ENCODE results near the gene ACSF3. TPM values are rescaled to one million over a fixed set of nuclear protein-coding genes. Genes with fewer than 3 reads are reported as not detected.

The ACSF3 gene
- polyA plus RNA-seq, result 10 to 100 TPM; 15.3 to 24.3 (median 18.0) TPM

DNA sequence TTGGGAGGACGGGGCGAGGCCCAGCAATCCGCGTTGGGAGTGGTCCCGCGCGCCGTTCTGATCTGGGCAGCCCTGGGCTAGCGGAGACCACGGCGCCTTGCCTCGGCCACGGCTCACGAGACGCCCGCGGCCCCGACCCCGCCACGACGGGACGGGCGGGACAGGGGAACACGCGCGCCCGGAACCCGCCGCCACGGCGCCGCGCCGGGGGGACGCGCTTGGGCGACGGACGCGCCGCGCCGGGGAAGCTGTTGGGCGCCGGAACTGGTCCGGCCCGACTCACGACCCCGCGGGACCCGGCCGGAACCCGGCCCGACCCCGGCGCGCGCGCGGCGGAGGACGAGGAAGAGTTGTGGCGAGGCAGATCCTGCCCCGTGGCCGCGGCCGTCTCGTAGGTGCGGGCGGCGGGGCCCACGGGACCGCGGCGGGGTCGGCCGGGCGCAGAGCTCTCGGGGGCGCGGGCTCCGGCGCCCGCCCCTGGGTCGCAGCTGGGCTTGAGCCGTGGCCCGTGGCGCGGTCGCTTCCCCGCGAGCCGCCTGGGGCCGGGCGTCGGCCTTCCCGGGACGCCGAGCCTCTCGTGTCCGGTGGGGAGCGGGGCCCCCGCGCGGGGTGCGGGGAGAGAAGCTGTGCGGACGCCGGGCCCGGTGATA, at the start of gene ACSF3:
Gene ACSF3, plus strand, starts transcription at position 251 of the 650 bp plus-strand sequence. CDS start 6,830 bp downstream, outside the sequence.
- WGBS, 3 donors, result 0 to 1% (median 0%) methylated on average over 76 to 110 of the region's 110 CpGs
- H3K27ac ChIP-seq (ENCODE audit: low read depth, low read length), result no peak within 1 kb of the TSS

DNA sequence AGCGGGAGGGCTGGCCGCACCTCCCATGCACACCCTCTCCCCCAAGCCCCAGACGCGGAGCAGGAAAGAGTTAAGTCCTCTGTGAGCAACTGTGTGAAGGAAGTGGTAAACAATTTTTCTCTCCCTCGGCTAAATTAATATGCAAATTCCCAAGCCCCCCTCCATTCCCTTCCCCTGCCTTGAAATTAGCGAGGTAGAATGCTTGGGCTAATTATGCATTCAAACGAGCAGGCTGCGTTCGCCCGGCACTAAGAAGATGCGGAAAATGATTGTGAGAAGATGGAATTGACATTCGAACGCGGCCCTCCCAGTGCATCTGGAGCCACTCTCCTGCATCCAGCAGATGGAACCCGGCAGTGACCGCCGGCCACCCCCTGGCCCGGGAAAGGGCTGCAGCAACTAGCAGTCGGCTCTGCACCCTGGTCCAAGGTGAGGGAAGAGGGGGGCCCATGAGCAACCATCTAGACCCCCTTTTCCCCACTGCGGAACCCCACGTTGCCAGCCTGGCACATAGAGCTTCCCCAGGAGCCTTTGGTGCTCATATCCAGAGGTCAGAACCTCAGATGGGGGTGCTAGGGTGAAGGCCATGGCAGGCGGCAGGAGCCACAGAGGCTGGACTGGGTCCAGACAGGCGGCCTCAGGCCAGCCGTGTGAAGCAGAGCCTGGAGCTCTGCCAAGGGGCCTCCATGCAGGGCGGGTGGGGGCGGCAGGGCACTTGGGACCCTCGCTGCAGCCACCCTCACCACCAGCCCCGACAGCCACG, 49.1 kb upstream of the ACSF3 start:
- H3K27ac ChIP-seq (ENCODE audit: low read depth, low read length), result no peak overlapping the region
- WGBS, 3 donors, result 54 to 56% (median 56%) methylated on average over 29 of the region's 29 CpGs

DNA sequence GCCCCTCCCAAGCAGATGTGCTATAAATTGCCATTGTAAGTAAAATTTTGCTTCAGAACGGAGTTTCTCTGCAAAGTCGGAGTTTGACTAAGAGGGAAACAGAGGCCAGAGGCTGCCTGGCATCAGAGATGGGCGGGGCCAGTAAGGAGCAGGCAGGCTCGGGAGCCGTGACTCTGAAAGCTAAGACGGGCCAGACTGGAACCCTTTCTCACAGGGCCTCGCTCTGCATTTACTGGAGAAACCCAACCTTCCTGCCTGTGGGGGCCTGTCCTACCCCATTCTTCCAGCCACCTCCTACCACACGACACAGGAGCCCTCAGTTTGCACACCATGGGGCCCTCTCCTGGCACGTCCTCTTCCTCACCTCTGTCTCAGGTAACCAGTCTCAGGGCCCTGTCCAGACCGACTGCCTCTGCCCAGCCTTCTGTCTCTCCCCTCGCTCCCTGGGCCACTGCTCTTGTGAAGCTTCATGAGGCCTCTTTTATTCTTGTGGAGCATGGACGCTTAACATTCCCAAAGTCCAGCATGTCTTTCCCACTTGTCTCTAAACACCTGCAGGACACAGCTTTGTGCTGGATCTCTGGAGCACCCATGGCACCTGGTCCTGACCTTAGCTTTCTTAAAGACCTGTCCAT, 48.4 kb upstream of the ACSF3 start:
- WGBS, 3 donors, result 67 to 77% (median 72%) methylated on average over 10 to 12 of the region's 12 CpGs
- H3K27ac ChIP-seq (ENCODE audit: low read depth, low read length), result no peak overlapping the region

DNA sequence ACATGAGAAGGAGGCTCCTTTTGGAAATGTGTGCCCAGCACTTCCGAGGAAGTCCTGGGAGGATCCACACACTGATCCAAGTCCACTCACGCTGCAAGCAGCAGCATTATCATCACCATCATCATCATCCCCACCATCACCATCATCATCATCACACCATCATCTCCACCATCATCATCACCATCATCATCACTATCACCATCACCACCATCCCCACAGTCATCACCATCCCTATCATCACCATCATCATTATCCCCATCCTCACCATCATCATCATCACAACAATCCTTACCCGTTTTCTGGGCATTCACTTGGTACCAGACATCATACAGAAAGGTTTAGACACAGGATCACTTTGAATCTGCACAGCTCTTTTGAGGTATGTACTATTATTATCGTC, 47.8 kb upstream of the ACSF3 start:
- no peak overlapping the region for H3K27ac ChIP-seq (ENCODE audit: low read depth, low read length)
- WGBS, 3 donors, result 79 to 89% (median 85%) methylated on average over 4 of the region's 4 CpGs

DNA sequence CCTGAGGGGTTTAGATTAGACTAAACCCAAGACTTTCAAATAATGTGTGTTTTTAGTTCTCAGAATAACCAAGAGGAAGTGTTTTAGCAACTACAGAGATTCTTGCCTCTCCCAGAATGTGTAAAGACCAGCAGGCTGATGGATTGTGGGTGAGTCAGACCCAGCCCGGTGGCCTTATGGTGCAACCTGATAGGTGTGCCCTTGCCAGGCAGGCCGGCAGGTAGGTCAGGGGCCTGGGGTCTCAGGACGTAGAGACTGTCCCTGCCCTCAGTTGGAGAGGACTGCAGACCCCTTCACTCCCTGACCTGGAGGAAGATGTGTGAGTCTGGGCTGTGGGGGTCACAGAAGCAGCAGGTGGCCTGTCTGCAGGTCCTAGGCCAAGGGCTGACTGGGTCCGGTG, 47.2 kb upstream of the ACSF3 start:
- WGBS, 3 donors, result 77 to 86% (median 85%) methylated on average over 4 of the region's 4 CpGs
- no peak overlapping the region for H3K27ac ChIP-seq (ENCODE audit: low read depth, low read length)

DNA sequence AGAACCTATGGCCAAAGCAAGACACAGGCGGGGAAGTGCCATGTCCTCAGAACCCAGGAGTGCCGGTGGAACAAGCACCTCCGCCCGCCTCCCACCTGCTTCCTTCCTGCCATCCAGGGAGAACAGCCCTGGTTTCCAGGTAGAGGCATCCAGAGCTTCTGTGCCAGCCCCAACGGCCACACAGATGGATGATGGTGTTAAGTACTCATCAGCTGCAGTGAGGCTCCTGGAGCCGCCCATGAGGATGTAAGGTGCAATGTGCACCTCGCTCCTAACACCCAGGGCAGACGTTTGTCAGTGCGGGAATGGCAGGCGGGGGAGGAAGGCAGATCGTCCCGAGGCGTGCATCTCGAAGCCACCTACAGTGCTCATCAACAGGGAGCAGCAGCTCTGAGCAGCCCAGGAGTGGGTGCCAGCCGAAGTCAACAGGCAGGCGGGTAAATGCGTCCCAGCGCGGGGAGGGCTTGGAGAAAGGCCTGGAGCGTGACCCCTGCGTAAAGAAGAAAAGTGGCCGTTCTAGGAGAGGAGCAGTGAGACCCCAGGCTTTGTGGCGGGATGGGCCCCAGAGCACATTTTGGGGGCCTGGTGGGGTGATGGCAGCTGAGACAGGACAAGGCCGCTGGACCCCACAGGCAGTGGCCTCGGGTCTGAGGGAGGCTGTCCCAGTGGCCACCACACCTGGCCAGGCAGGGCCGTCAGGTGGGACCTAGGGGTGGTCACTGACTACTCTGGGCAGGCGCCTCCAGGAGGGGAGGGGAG, 46.1 kb upstream of the ACSF3 start:
- 56 to 69% (median 69%) methylated on average over 27 of the region's 27 CpGs for WGBS, 3 donors
- no peak overlapping the region for H3K27ac ChIP-seq (ENCODE audit: low read depth, low read length)

DNA sequence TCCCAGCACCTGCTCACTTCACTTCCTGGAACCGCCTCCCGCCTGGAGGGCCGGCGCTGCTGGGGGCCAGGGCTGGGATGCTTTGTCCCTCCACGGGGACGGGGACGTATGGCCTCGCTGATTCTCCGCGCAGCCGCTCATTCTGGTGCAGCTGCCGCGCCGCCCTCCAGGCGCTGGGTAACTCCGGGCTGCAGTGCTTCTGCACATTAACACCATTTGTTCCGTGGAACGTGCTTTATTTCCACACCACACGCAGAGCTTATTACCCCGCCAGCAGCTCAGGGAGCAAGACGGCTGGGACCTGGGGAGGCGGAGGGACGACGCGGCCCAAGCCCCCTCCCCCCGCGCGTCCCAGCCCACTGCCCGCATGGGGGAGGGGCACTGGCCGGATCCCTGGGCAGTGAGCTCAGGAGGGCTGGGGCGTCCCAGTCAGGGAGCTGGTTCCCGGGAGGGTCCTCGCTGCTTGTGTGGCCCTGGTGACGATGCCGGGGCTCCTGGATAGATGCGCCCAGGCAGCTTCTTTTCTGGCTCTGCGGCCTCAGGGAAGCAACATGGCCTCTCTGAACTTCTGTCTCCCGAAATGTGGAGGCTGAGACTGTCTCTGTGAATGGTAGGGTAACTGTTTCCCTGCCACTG, 45.4 kb upstream of the ACSF3 start:
- 22 to 34% (median 28%) methylated on average over 32 to 38 of the region's 38 CpGs for WGBS, 3 donors

DNA sequence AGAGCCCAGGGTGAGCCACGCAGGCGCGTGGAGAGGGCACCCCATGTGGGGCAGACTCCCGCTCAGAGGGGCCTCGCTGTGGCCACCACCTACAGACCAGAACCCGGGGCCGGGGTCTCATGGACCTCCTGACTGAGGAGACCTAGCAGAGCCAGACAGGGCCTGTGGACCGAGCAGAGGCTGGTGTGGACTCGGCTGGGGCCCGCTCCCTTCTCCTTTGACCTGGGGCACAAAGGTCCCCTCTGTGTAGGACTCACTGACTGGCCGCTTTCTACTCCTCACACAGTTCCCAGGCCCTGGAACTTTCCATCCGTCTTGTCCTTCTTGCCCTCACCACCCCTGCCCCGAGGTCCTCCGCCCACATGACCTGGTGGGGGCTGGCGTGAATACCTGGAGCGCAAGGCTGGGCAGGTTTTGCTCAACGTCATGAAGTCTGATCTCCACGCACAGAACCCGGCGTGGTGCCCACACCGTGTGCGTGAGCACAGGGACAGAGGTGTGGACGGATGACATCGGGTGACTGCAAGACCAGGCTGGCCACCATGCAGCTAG, 44.7 kb upstream of the ACSF3 start:
- 81 to 90% (median 84%) methylated on average over 20 to 24 of the region's 24 CpGs for WGBS, 3 donors
- no peak overlapping the region for H3K27ac ChIP-seq (ENCODE audit: low read depth, low read length)

More for the DNA sequence above, 45.4 kb upstream of the ACSF3 start:
- H3K27ac ChIP-seq (ENCODE audit: low read depth, low read length), result no peak overlapping the region

DNA sequence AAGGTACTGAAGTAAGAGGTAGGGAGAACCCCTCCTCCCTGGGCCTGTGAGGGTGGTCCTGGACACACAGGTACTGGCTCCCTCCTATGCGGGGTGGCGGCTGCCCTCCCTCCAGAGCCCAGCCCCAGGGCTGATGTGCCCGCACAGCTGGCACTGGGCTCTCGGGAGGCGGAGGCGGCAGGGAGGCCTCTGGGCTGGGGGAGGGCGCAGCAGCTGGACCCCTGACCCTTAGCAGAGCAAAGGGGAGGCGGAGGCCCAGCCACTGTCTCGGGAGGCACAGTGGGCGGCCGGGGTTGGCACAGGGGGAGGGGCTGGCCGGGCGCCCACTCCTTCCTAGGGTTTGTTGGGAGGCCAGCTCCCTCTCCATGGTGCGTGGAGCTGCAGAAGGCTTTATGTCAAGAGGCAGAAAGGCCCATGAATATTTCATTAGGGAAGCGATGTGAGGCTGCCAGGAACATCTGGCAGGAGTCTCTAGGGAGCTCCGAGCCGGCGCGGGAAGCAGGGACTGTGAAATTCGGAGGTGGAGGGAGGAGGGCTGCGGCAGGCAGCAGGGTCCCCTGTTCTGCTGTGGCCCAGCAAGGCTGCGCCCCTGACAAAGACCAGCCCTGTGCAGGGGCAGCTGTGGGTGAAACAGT, 44.1 kb upstream of the ACSF3 start:
- no peak overlapping the region for H3K27ac ChIP-seq (ENCODE audit: low read depth, low read length)
- 48 to 52% (median 52%) methylated on average over 22 of the region's 22 CpGs for WGBS, 3 donors

DNA sequence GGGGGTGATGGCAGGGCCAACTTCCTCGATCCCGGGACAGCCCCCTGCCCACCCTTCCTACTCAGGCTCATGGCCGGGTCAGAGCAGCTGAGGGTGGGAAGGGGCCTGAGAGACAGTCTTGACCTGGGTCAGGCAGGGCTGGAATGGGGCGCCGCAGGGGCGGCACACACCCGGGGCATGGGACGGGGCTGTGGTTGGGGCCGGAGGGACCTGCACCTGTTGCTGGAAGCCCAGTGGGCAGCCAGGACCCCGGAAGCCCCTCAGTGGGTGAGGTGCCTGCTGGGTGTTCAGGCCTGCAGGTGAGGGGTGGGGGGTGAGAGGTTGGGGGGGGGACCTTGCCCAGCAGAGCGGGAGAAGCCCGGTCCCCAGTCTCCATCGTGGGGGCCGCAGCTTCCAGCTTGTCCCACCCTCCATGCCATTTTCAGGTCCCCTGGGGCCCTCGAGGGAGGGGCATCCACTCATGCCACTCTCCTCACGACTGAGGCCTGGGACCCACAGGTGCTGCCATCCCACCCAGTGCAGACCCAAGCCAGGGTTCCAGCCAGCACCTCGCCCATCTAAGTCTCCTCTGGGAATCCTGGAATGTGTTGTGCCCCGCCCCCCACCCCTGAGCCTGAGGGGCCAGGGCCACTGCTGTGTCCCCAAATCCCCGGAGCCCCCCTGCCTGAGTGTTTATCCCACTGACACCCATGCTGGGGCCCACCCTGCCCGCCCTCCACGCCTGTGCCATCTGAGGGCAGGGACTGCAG, 43.4 kb upstream of the ACSF3 start:
- WGBS, 3 donors, result 68 to 77% (median 75%) methylated on average over 14 to 21 of the region's 21 CpGs

DNA sequence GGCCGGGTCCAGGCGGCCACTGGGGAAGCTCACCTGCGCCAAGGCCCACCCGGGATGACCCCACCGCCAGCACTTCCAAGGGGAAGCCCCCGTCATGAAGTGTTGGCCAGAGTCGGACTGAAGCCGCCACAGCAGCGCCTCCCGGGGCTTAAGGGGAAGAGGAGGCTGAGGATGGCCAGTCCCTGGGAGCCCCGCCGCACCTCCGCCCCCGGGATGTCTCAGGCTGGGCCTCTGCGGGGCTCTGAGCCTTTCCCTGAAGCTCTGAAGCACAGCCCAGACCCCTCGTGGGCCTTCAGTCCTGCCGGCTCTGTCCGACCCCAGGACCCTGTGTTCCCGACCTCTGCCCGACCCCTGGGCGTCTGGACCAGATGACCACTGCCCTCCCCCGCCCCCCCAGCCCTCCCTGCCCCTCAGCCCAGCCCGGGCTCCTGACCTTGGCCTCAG, 42.8 kb upstream of the ACSF3 start:
- WGBS, 3 donors, result 50 to 65% (median 63%) methylated on average over 8 to 23 of the region's 23 CpGs

More for the DNA sequence above, 43.4 kb upstream of the ACSF3 start:
- no peak overlapping the region for H3K27ac ChIP-seq (ENCODE audit: low read depth, low read length)

DNA sequence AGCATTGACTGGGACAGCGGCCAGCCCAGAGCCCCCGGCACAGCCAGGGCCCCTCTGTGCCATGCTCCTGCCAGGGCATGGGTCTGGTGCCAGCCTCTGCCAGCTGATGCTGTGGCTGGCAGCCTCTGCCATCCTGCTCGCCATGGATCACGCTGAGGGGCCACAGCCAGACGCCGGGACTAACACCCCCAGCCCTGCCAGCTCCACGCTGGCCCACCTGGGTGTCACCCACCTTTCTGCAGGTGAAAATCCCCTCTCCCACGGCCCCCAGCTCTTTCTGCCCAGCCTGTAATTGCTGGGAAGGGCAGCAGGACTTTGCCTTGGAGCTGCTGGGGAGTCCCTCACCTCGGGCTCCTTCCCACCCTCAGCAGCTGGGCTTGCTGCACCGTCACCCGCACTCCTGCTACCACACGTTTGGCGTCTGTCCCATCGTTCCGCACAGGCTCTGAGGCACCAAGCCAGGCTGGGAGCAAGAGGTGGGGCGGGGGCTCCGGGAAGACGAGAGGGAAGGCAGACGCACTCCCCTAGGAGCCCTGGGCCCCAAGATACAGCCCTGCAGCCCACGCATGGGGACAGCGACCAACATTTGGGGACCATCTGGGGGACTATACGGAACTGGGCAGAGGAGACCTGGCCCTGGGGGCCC, 42.0 kb upstream of the ACSF3 start:
- WGBS, 3 donors, result 51 to 66% (median 58%) methylated on average over 15 to 22 of the region's 22 CpGs
- no peak overlapping the region for H3K27ac ChIP-seq (ENCODE audit: low read depth, low read length)

More for the DNA sequence above, 42.8 kb upstream of the ACSF3 start:
- no peak overlapping the region for H3K27ac ChIP-seq (ENCODE audit: low read depth, low read length)

DNA sequence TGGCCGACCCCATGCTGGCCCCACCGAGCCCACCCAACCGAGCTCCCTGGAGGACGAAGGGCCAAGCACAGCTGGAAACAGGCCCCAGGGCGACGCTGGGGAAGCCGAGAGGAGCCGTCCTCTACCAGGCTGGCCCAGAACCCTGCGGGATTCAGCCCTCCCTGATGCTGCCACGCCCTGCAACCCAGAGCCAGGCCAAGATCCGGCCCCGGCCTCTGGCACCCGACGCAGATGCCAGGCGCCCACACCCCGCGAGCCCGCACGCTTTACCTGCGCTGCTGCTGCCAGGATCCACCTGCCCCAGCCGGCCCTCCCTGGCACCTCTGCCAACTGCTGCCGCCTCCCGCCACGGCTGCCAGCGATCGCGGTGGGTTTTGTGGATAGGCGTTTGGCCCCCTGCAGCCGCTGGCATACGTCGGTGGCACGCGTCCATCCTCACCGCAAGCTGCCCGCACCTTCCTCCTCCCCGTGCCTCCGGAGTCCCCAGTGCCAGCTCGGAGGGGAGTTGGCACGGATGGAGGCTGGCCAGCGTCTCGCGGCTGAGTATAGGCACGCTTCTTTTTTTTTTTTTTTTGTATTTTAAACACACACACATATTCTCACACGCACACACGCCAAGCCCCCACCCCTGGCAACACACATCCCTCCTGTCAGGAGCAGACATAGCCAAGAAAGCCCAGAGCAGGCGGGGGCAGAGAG, 41.3 kb upstream of the ACSF3 start:
- 73 to 83% (median 80%) methylated on average over 43 to 46 of the region's 46 CpGs for WGBS, 3 donors
- H3K27ac ChIP-seq (ENCODE audit: low read depth, low read length), result no peak overlapping the region

DNA sequence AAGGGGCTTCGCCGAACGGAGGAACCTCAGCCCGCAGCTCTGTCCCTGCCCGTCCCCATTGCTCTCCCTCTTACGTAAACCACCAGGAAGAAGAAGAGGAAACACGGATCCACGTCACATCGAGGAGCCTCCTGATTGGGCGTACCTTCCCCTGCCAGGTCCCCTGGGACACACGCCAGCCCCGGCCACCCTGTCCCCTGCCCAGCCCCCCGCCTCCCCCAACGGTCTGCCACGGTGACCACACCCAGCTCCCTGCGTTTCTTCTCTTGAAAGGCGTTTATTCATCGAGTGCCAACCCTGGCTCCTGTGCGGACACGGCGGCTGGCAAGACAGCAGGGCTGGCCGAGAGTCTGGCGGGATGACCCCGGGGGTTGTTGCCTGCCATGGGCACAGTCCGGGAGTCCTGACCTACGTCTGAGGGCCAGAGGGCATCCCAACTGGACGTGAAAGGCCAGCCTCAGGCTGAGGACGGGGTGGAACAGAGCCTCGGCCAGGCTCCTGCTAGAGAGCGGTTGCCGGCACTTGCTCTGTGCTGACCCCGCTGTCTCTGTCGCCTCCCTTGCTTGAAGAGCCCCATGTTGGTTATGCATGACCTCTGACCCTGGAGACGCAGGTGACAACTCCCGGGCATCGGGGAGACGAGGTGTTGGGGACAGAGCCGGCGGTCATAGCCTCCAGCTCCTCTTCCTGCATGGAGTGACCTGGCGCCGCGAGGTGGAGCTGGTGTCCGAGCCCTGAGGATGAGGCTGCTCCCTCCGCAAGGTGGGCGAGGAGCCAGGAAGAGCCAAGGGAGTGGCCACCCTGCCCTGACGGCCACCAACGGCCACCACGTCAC, 40.5 kb upstream of the ACSF3 start:
- H3K27ac ChIP-seq (ENCODE audit: low read depth, low read length), result no peak overlapping the region
- 53 to 58% (median 58%) methylated on average over 46 to 48 of the region's 48 CpGs for WGBS, 3 donors

DNA sequence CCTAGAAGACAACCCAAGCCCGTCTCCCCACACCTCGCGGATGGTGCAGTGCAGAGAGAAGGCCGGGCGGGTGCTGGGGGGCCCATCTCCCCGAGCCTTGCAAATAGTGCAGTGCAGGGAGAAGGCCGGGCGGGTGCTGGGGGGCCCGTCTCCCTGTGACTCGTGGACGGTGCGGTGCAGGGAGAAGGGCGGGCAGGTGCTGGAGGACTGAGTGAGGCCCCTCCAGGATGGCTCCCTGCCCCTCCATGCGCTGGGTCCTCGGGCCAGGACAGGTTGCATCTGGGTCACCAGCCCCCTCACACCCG, 40.0 kb upstream of the ACSF3 start:
- 68 to 88% (median 79%) methylated on average over 15 to 16 of the region's 16 CpGs for WGBS, 3 donors
- H3K27ac ChIP-seq (ENCODE audit: low read depth, low read length), result no peak overlapping the region
